Upper lobe of right lung (tissue), 1 donor: ENCODE results near the gene TMBIM6. TPM values are rescaled to one million over a fixed set of nuclear protein-coding genes. Genes with fewer than 3 reads are reported as not detected.

ENCODE experiments used
- ATAC-seq: fragments of 200-7000 bp; cut with Tn5 transposase; one replicate; pipeline ENCODE4 v1.9.1; 2020; ENCODE audit warnings: mild to moderate bottlenecking, moderate library complexity
- DNase-seq: peaks from one replicate; pipeline ENCODE4 v3.0.0-alpha.2; 2020
- H3K27ac ChIP-seq: fragments of 200-600 bp; one replicate; pipeline ENCODE4 v1.8.0; 2022
- H3K27me3 ChIP-seq: fragments of 200-600 bp; one replicate; pipeline ENCODE4 v1.8.0; 2022; ENCODE audit warnings: mild to moderate bottlenecking
- H3K36me3 ChIP-seq: fragments of 200-600 bp; one replicate; pipeline ENCODE4 v1.8.0; 2022
- H3K4me1 ChIP-seq: fragments of 200-600 bp; one replicate; pipeline ENCODE4 v1.8.0; 2022
- H3K4me3 ChIP-seq: fragments of 200-600 bp; one replicate; pipeline ENCODE4 v1.8.0; 2022; ENCODE audit warnings: mild to moderate bottlenecking
- H3K9me3 ChIP-seq: fragments of 200-600 bp; one replicate; pipeline ENCODE4 v1.8.0; 2022
- intact Hi-C: fragments of 100-400 bp; cut with DNase I; formaldehyde crosslinking; loops from one replicate; pipeline ENCODE4 v1.11.0; 2022
- total RNA-seq: library from RNA; stranded (reverse); fragmentation: NEBNext Ultra II Directional; extraction: Animal tissue kit (Norgen Biotek cat#: 25700); gene quantifications from one replicate; pipeline ENCODE4 v1.2.1, GENCODE V29; 2021
- TF ChIP-seq, protein P1 (sequence below): fragments of 200-600 bp; IDR thresholded peaks from one replicate; pipeline ENCODE4 v1.8.0; 2022; ENCODE audit warnings: antibody characterized with exemption
- donor health status: DM: no; HTN: yes; CAD: no; lungs with severe emphysema.

Gene TMBIM6
- total RNA-seq, 1 donor from 2014 or later: 654 TPM

DNA sequence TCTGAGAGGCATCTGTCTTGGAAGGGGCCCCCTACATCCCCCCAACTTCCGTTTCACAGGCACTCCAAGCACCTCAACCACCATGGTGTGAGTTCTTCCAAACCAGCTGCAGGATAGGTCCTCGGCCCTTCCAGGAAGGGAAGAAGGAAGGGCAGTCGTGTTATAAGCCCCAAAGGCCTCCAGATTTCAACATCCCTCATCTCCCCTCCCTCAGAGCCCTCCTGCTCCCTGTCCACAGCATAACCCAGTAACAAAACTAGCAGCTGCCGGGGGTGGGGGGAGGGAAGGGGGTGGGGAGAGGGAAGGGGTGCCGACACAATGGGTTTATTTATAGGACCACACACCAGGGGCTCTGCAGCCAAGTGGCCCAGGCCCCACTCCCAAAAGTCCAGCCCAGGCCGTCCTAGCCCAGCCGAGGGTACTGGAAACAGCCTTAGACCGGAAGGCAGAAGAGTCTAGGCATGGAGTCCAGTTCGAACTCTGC, 68.6 kb downstream of the TMBIM6 start:
- no peaks in the 10 kb centered on the region for H3K9me3 ChIP-seq
- peaks cover 10% of the 10 kb centered on the region for H3K36me3 ChIP-seq
- H3K27me3 ChIP-seq: no peaks in the 10 kb centered on the region
- H3K27ac ChIP-seq: peak overlapping the region; percentile 65
- H3K4me3 ChIP-seq: no peak overlapping the region
- ATAC-seq (no peak), DNase-seq (no peak)
- TF ChIP-seq, protein P1, sequence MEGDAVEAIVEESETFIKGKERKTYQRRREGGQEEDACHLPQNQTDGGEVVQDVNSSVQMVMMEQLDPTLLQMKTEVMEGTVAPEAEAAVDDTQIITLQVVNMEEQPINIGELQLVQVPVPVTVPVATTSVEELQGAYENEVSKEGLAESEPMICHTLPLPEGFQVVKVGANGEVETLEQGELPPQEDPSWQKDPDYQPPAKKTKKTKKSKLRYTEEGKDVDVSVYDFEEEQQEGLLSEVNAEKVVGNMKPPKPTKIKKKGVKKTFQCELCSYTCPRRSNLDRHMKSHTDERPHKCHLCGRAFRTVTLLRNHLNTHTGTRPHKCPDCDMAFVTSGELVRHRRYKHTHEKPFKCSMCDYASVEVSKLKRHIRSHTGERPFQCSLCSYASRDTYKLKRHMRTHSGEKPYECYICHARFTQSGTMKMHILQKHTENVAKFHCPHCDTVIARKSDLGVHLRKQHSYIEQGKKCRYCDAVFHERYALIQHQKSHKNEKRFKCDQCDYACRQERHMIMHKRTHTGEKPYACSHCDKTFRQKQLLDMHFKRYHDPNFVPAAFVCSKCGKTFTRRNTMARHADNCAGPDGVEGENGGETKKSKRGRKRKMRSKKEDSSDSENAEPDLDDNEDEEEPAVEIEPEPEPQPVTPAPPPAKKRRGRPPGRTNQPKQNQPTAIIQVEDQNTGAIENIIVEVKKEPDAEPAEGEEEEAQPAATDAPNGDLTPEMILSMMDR: no peak
- peaks cover 23% of the 10 kb centered on the region for H3K4me1 ChIP-seq
- intact Hi-C loops: no loop called here

DNA sequence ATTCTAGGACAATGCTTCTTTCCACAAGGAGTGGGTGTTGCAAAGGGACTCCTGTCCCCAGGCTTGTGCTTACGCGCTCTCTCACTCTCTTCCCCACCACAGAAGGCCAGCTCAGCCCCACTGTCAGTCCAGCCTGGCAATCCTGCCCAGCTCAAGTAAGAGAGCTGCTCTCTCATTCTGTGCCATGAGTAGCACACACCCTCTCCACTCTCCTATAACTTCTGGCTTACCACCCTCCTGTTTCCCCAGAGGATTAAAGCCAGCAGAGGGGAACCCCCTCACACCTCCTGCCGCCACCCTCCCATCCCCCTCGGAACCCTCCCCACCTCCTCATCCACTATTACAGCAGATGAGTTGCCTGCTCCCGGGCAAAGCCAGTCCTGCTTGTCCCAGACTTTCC, 69.8 kb downstream of the TMBIM6 start:
- intact Hi-C loops: no loop called here
- DNase-seq: no peak

DNA sequence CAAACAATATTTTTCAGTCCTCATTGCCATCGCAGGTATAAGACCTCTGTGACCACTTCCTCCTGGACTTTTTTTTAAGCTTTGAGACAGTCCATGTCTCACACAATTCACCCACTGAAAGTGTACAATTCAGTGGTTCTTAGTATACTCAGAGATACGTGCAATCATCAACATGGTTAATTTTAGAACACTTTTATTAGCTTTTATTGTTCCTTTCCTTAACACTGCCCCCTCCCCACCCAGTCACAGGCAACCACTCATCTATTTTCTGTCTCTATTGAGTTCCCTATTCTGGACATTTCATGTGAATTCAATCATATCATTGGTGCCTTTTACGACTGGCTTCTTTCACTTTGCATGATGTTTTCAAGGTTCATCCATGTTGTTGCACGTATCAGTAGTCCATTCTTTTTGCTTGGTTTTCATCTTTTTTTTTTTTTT, 70.6 kb downstream of the TMBIM6 start:
- DNase-seq: no peak
- no peaks in the 10 kb centered on the region for H3K27me3 ChIP-seq
- intact Hi-C loops: no loop called here
- H3K27ac ChIP-seq: no peak overlapping the region
- H3K4me1 ChIP-seq: peaks cover 23% of the 10 kb centered on the region
- no peaks in the 10 kb centered on the region for H3K9me3 ChIP-seq
- no peak for ATAC-seq
- no peak overlapping the region for H3K4me3 ChIP-seq
- TF ChIP-seq, protein P1: no peak
- H3K36me3 ChIP-seq: no peaks in the 10 kb centered on the region

More for the DNA sequence above, 69.8 kb downstream of the TMBIM6 start:
- ATAC-seq: no peak
- TF ChIP-seq, protein P1: no peak
- peaks cover 23% of the 10 kb centered on the region for H3K4me1 ChIP-seq
- H3K9me3 ChIP-seq: no peaks in the 10 kb centered on the region
- H3K27me3 ChIP-seq: no peaks in the 10 kb centered on the region
- H3K27ac ChIP-seq: no peak overlapping the region
- H3K4me3 ChIP-seq: no peak overlapping the region
- H3K36me3 ChIP-seq: no peaks in the 10 kb centered on the region

DNA sequence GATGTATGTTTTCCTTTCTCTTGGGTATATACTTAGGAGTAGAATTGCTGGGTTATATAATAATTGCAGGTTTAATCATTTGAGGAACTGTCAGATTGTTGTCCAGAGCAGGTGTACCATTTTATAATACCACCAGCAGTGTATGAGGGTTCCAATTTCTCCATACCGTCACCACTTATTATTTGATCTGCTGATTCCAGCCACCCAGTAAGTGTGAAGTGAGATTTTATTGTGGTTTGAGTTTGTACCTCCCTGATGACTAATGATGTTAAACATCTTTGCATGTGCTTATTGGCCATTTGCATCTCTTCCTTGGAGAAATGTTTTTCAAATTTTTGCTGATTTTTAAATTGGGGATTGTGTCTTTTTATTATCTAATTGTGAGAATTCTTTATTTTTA, 71.8 kb downstream of the TMBIM6 start:
- Histone ChIP-seq H3K27ac (no peak overlapping the region), H3K4me1 (peaks cover 23% of the 10 kb centered on the region), H3K9me3 (no peaks in the 10 kb centered on the region), H3K27me3 (no peaks in the 10 kb centered on the region), H3K36me3 (no peaks in the 10 kb centered on the region), H3K4me3 (no peak overlapping the region)
- intact Hi-C loops: no loop called here
- DNase-seq: no peak
- ATAC-seq: no peak
- TF ChIP-seq, protein P1: no peak

Other genes with a start within 250 kb of the TMBIM6 start
- gene KCNH3, start 202.5 kb upstream of the TMBIM6 start, total RNA-seq: 0.90 TPM
- 54.0 TPM for gene MCRS1, start 173.4 kb upstream of the TMBIM6 start, total RNA-seq
- 0.75 TPM for gene FAM186B, start 135.9 kb upstream of the TMBIM6 start, total RNA-seq
- gene PRPF40B, start 118.0 kb upstream of the TMBIM6 start, total RNA-seq: 19.9 TPM
- gene FMNL3, start 34.2 kb upstream of the TMBIM6 start, total RNA-seq: 40.3 TPM
- 23.2 TPM for gene NCKAP5L, start 86.9 kb downstream of the TMBIM6 start, total RNA-seq
- 4.9 TPM for gene BCDIN3D, start 101.5 kb downstream of the TMBIM6 start, total RNA-seq
- gene FAIM2, start 162.3 kb downstream of the TMBIM6 start, total RNA-seq: 1.2 TPM
- not detected for gene AQP2, start 209.2 kb downstream of the TMBIM6 start, total RNA-seq
- 14.3 TPM for gene AQP5, start 220.3 kb downstream of the TMBIM6 start, total RNA-seq
- 0.35 TPM for gene AQP6, start 231.4 kb downstream of the TMBIM6 start, total RNA-seq